Ammon's horn (tissue), 1 donor: Measurements from ENCODE around the gene PPP5C.
"Not testable (repeated sequence)": the region's sequence is repeated elsewhere in the genome, so short reads cannot be mapped to it uniquely, and the experiment has no call there.

Experiments
- DNase-seq: peaks from one replicate; pipeline ENCODE4 v3.0.0-alpha.2; 2016; ENCODE audit warnings: low spot score

The PPP5C gene

GRCh38 chr19:46386996-46387712, 40.3 kb downstream of the PPP5C start:
- no peak for DNase-seq

- no peak for DNase-seq
Observed at GRCh38 chr19:46387713-46388130, 40.8 kb downstream of the PPP5C start.

GRCh38 chr19:46388311-46389095, 41.6 kb downstream of the PPP5C start:
- no peak for DNase-seq

DNA sequence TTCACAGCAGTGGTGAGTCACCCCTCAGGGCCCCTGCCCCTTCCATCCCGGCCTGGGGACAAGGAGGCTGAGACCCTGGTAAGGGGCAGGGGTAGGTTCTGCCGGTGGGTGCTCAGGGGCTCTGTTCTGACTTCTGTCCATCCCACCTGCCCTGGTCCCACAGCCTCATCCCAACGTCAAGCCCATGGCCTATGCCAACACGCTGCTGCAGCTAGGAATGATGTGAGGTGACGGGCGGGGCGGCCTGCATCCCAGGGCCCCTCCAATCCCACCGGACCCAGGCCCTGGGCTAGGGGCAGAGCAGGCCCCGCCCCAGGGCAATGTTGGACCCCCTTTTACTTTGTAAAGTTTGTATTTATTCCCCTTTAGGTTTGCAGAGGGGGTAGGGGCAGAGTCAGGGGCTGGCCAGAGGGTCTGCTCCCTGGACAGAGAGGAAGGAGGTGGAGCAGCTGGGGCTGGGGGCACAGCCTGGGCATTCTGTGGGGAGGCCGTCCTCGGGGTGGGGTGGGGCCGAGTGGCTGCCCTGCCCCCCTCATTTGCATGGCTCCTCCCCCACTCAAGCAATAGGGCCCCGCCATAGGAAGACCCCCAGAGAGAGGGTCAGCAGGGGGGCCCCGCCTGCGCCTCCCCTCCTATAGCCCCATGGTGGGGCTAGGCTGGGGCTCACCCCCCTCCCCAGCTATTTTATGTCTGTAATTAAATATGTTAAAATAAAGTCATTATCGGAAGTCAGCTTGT, 43.4 kb downstream of the PPP5C start:
- DNase-seq: no peak

DNA sequence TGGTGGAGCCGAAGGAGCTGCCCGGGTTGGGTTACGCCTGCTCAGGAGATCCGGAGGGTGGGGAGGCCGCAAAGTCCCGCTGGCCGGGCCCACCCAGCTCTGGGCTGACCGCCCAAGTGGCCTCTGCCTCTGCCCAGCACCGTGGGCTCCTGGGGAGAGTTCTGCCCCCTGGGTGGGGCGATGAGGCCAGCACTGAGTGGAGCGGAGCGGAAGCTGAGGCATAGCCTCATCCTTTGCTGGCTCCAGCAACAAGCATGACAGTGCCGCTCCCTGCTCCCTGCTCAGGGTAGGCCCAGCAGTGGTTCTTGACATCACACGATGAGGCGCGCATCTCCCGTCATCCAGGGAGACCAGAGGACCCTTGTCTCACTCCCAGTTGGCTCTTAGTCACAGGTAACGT, 44.0 kb downstream of the PPP5C start:
- DNase-seq: no peak

- DNase-seq: no peak
Observed at GRCh38 chr19:46391296-46392251, 44.7 kb downstream of the PPP5C start.

DNA sequence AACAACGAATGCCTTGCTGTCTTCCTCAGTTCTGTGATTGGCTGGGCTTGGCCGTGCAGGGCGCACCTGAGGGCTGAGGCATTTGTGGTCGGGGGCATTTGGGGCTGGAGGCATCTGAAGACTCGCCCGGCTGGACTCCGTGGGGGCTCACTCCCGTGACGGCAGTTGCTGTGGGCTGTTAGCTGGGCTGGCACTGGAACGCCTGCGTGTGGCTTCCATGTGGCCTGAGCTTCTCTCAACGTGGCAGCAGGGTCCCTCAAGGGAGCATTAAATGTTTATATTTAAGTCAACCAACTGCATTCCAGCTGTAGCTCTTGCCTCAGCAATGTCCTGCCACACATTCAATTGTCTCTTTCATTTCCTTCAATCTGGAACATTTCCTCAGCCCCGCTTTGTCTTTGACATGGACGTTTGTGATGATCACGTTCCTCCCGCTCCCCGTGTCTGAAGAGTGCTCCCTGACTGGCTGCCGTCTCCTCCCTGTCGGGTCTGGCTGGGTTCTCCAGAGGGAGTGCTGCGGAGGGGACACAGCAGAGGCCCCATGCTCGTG, 45.4 kb downstream of the PPP5C start:
- peak; percentile 37 for DNase-seq

DNA sequence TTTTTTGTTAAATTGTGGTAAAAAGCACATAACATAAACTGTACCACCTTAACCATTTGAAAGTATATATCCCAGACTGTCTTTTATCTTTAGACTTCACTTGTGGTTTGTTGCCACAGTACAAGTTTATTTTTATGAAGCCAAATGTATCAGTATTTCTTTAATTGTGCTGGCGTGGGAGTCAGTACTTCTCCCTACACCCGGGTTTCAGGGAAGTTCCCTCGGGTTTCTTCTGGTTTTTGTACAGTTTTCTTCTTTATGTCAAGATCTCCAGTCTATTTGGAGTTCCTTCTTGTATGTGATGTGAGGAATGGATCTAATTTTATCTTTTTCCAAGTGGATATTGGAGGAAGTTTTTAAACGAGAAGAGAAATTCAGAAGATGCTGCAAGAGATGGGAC, 46.0 kb downstream of the PPP5C start:
- no peak for DNase-seq

DNA sequence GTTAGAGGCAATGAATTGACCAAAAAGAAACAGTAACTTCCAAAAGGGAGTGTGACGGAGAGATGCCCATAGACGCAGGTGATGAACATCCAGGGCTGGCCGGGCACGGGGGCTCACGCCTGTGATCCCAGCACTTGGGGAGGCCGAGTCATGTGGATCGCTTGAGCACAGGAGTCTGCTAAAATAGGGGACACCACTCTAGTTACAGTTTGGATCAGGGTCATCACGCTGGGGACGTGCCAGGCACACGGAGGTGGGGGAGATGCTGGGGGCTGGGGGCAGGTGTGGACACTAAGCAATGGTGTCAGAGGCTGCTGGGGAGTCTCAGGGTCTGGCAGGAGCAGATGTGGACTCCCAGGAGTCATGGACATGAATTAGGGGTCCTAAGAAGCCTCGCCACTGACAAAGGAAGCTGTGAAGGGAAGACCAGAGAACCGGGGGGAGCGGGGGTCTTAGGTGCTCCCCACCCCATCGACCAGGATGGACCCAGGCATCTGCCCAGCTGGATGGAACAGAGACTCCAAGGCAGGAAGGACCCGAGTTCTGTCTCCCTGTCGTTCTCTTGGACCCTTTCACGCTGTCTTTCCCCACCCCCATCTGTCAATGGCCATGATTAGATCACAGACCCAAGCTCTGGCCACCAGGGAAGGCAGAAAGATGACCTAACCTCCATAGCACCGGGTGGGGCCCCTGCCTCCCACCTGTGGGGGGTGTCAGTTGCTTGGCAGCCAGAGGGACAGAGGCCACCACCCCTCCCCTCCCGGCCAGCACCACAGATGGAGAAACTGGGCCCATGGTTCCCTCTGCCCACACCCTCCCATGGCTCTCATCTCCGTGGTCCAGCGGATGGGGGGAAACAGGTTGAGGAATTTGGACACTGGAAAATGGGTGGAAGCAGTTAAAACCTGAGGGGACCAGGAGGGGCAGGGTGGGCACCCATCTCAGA, 46.8 kb downstream of the PPP5C start:
- DNase-seq: no peak

- no peak for DNase-seq
Observed at GRCh38 chr19:46394402-46394797, 47.5 kb downstream of the PPP5C start.

- DNase-seq: not testable (repeated sequence)
Observed at GRCh38 chr19:46397801-46398479, 51.1 kb downstream of the PPP5C start.

GRCh38 chr19:46402725-46403124, 55.8 kb downstream of the PPP5C start:
- DNase-seq: no peak

DNA sequence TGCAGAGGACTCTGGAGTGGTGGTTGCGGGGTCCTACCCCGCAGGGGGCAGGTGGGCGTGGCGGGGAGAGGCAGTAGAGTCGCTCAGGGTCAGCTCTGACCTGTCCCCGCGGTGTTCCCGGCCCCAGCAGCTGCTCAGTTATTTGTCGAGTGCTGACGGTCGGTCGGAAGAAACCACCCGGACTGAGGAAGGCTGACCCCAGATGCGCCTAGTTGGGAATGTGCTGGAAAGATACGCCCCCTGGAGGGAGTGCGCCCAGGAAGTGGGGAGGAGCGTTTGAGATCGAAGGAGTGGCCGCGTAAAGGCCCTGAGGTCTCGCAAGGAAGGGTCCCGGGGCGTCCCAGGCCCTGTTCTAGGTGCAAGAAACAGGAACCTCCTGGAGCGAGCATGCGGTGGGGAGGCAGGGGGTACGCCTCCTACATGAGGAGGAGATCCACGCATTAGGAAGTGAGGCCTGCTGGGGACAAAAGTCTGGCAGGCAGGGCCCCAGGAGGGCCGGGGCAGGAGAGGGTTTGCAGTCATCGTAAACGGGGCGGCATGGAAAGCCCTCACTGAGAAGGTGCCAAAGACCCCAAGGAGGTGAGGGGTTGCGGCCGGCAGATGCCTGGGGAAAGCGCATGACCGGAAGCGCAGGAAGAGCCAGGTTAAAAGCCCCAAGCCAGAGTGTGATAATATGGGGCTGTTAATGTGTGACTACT, 57.3 kb downstream of the PPP5C start:
- no peak for DNase-seq

GRCh38 chr19:46404753-46405468, 58.0 kb downstream of the PPP5C start:
- no peak for DNase-seq

DNA sequence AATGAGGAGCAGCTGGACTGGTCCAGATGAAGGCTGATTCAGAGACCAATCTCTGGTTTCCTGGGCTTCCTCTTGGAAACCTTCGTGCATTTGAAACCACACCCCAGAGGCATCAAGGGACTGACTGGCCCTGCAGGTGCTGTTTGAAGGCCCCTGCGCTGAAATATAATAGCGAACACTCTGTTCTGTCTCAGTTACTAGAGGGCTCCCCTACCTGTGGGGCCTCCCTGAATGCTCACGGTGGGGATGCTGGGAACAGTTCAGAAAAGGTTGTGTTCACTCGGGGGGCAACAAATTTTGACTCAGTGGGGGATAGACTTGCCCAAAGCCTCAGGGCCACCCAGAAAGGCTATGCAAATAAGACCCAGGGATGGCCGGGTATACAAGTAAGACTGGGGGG, 60.1 kb downstream of the PPP5C start:
- no peak for DNase-seq

- DNase-seq: no peak
Observed at GRCh38 chr19:46407856-46408663, 61.2 kb downstream of the PPP5C start.

- DNase-seq: peak; percentile 64
Observed at GRCh38 chr19:46408664-46409039, 61.8 kb downstream of the PPP5C start.
